GM23338 (cell line): Measurements from ENCODE around the gene UNC93A.

Experiments
- CTCF ChIP-seq, 2 experiments: fragments of 200-600 bp in 1 of 2; sonication (generic) in 1 of 2; conservative IDR thresholded peaks; 2 replicates each; pipeline versions ENCODE4 v1.5.1 to v1.6.1; 2016 to 2017; ENCODE audit warnings: antibody characterized with exemption in 2 of 2, low read depth in 2 of 2, mild to moderate bottlenecking in 2 of 2, moderate library complexity in 1 of 2
- ETS1 ChIP-seq: IDR thresholded peaks from 2 replicates; pipeline ENCODE4 v1.6.1; 2016; ENCODE audit warnings: antibody characterized with exemption
- EZH2phosphoT487 ChIP-seq: fragments of 200-600 bp; sonication (generic); IDR thresholded peaks from one replicate; pipeline ENCODE4 v1.8.1; 2018; ENCODE audit warnings: antibody characterized with exemption; ENCODE audit not compliant: unreplicated experiment
- JUNB ChIP-seq: IDR thresholded peaks from one replicate; pipeline ENCODE4 v1.6.1; 2016; ENCODE audit warnings: antibody characterized with exemption; ENCODE audit not compliant: unreplicated experiment

GRCh38 chr6:167291623-167292300 is 647 bp downstream of the UNC93A start:
- TF ChIP-seq CTCF (conservative IDR thresholded peaks at IDR 0.05; ENCODE audit: low read depth in 2 of 2) (no peak), EZH2phosphoT487 (no peak), JUNB (no peak), ETS1 (no peak)
